CD4-positive, alpha-beta T cell treated with Interleukin-6 at 100 ng/mL for 8 hours (primary cell): Measurements from ENCODE around the gene PDGFC.

ENCODE experiments used
- DNase-seq: peaks from one replicate; pipeline ENCODE4 v3.0.0-alpha.2; 2020; ENCODE audit warnings: mixed read lengths, low spot score

The PDGFC gene

GRCh38 chr4:156782491-156782890 lies 189.1 kb downstream of the PDGFC start:
- DNase-seq: no peak

GRCh38 chr4:156781852-156782251 lies 189.7 kb downstream of the PDGFC start:
- DNase-seq: no peak

GRCh38 chr4:156779774-156780173 lies 191.8 kb downstream of the PDGFC start:
- DNase-seq: no peak

- DNase-seq: no peak
These were observed 192.6 kb downstream of the PDGFC start for GRCh38 chr4:156779042-156779441.

GRCh38 chr4:156778606-156779005 lies 193.0 kb downstream of the PDGFC start:
- no peak for DNase-seq

- no peak for DNase-seq
These were observed 193.5 kb downstream of the PDGFC start for GRCh38 chr4:156778093-156778492.

- DNase-seq: no peak
These were observed 195.8 kb downstream of the PDGFC start for GRCh38 chr4:156775813-156776212.

GRCh38 chr4:156774422-156774821 lies 197.2 kb downstream of the PDGFC start:
- DNase-seq: no peak

- DNase-seq: no peak
These were observed 197.8 kb downstream of the PDGFC start for GRCh38 chr4:156773648-156774357.

GRCh38 chr4:156771171-156771837 lies 200.3 kb downstream of the PDGFC start:
- no peak for DNase-seq

- DNase-seq: no peak
These were observed 201.5 kb downstream of the PDGFC start for GRCh38 chr4:156770140-156770539.

- no peak for DNase-seq
These were observed 203.6 kb downstream of the PDGFC start for GRCh38 chr4:156767911-156768415.

- no peak for DNase-seq
These were observed 204.8 kb downstream of the PDGFC start for GRCh38 chr4:156766846-156767245.

- no peak for DNase-seq
These were observed 206.3 kb downstream of the PDGFC start for GRCh38 chr4:156765277-156765676.

- DNase-seq: no peak
These were observed 206.8 kb downstream of the PDGFC start for GRCh38 chr4:156764846-156765245.

GRCh38 chr4:156764145-156764544 lies 207.5 kb downstream of the PDGFC start:
- no peak for DNase-seq

GRCh38 chr4:156763511-156763910 lies 208.1 kb downstream of the PDGFC start:
- DNase-seq: no peak

GRCh38 chr4:156762851-156763250 lies 208.7 kb downstream of the PDGFC start:
- no peak for DNase-seq

- DNase-seq: no peak
These were observed 215.5 kb downstream of the PDGFC start for GRCh38 chr4:156756118-156756517.

- DNase-seq: no peak
These were observed 216.6 kb downstream of the PDGFC start for GRCh38 chr4:156754832-156755570.

GRCh38 chr4:156751486-156751885 lies 220.1 kb downstream of the PDGFC start:
- DNase-seq: no peak

- DNase-seq: no peak
These were observed 221.9 kb downstream of the PDGFC start for GRCh38 chr4:156749426-156750403.
